Measurements from ENCODE around the gene CACNA1G.

CACNA1G gene

GRCh38 chr17:50550661-50551432, 9.7 kb upstream of the CACNA1G start:
- no peak overlapping the region for H3K4me3 ChIP-seq (ENCODE audit: low read depth, low read length)
- no peak overlapping the region for H3K27ac ChIP-seq (ENCODE audit: low read depth, low read length)
- H3K9ac ChIP-seq (ENCODE audit: low read depth, low read length) = no peak overlapping the region
- peaks cover 4% of the 10 kb centered on the region; the same call in 1 of the 2 replicates for H3K4me1 ChIP-seq (ENCODE audit: control insufficient read depth, insufficient read depth, low read length)
- H3K36me3 ChIP-seq (ENCODE audit: control insufficient read depth, insufficient read depth, low read length) = no peaks in the 10 kb centered on the region
- no peaks in the 10 kb centered on the region for H3K27me3 ChIP-seq (ENCODE audit: control insufficient read depth, insufficient read depth, low read length)
- H3K9me3 ChIP-seq (ENCODE audit: control insufficient read depth, insufficient read depth, low read length) = no peaks in the 10 kb centered on the region

- no peak overlapping the region for H3K27ac ChIP-seq (ENCODE audit: low read depth, low read length)
Observed at GRCh38 chr17:50551433-50551815, 9.1 kb upstream of the CACNA1G start.

GRCh38 chr17:50551884-50552283, 8.6 kb upstream of the CACNA1G start:
- Histone ChIP-seq H3K36me3 (ENCODE audit: control insufficient read depth, insufficient read depth, low read length) (no peaks in the 10 kb centered on the region), H3K27me3 (ENCODE audit: control insufficient read depth, insufficient read depth, low read length) (peaks cover 4% of the 10 kb centered on the region), H3K9ac (ENCODE audit: low read depth, low read length) (no peak overlapping the region), H3K4me3 (ENCODE audit: low read depth, low read length) (no peak overlapping the region), H3K27ac (ENCODE audit: low read depth, low read length) (no peak overlapping the region), H3K4me1 (ENCODE audit: control insufficient read depth, insufficient read depth, low read length) (0 out of 2 replicates have a peak, but pooled peaks cover 4% of the 10 kb centered on the region), H3K9me3 (ENCODE audit: control insufficient read depth, insufficient read depth, low read length) (no peaks in the 10 kb centered on the region)

More at GRCh38 chr17:50551433-50551815, 9.1 kb upstream of the CACNA1G start:
- H3K9me3 ChIP-seq (ENCODE audit: control insufficient read depth, insufficient read depth, low read length) = no peaks in the 10 kb centered on the region
- no peaks in the 10 kb centered on the region for H3K27me3 ChIP-seq (ENCODE audit: control insufficient read depth, insufficient read depth, low read length)
- H3K4me1 ChIP-seq (ENCODE audit: control insufficient read depth, insufficient read depth, low read length) = peaks cover 4% of the 10 kb centered on the region; the same call in 1 of the 2 replicates
- H3K9ac ChIP-seq (ENCODE audit: low read depth, low read length) = no peak overlapping the region
- no peak overlapping the region for H3K4me3 ChIP-seq (ENCODE audit: low read depth, low read length)
- H3K36me3 ChIP-seq (ENCODE audit: control insufficient read depth, insufficient read depth, low read length) = no peaks in the 10 kb centered on the region

GRCh38 chr17:50554201-50554600, 6.3 kb upstream of the CACNA1G start:
- Histone ChIP-seq H3K27me3 (ENCODE audit: control insufficient read depth, insufficient read depth, low read length) (peaks cover 27% of the 10 kb centered on the region), H3K27ac (ENCODE audit: low read depth, low read length) (no peak overlapping the region), H3K9me3 (ENCODE audit: control insufficient read depth, insufficient read depth, low read length) (no peaks in the 10 kb centered on the region), H3K4me1 (ENCODE audit: control insufficient read depth, insufficient read depth, low read length) (peaks cover 7% of the 10 kb centered on the region; the same call in 1 of the 2 replicates), H3K4me3 (ENCODE audit: low read depth, low read length) (no peak overlapping the region), H3K36me3 (ENCODE audit: control insufficient read depth, insufficient read depth, low read length) (no peaks in the 10 kb centered on the region), H3K9ac (ENCODE audit: low read depth, low read length) (no peak overlapping the region)

- Histone ChIP-seq H3K27ac (ENCODE audit: low read depth, low read length) (no peak overlapping the region), H3K9ac (ENCODE audit: low read depth, low read length) (no peak overlapping the region), H3K36me3 (ENCODE audit: control insufficient read depth, insufficient read depth, low read length) (no peaks in the 10 kb centered on the region), H3K27me3 (ENCODE audit: control insufficient read depth, insufficient read depth, low read length) (peaks cover 41% of the 10 kb centered on the region), H3K9me3 (ENCODE audit: control insufficient read depth, insufficient read depth, low read length) (no peaks in the 10 kb centered on the region), H3K4me3 (ENCODE audit: low read depth, low read length) (no peak overlapping the region), H3K4me1 (ENCODE audit: control insufficient read depth, insufficient read depth, low read length) (peaks cover 7% of the 10 kb centered on the region; the same call in 1 of the 2 replicates)
Observed at GRCh38 chr17:50556803-50557202, 3.7 kb upstream of the CACNA1G start.

- no peak overlapping the region for H3K9ac ChIP-seq (ENCODE audit: low read depth, low read length)
- peaks cover 13% of the 10 kb centered on the region for H3K4me1 ChIP-seq (ENCODE audit: control insufficient read depth, insufficient read depth, low read length)
- H3K27me3 ChIP-seq (ENCODE audit: control insufficient read depth, insufficient read depth, low read length) = peaks cover 50% of the 10 kb centered on the region
- H3K4me3 ChIP-seq (ENCODE audit: low read depth, low read length) = no peak overlapping the region
- no peaks in the 10 kb centered on the region for H3K36me3 ChIP-seq (ENCODE audit: control insufficient read depth, insufficient read depth, low read length)
- H3K27ac ChIP-seq (ENCODE audit: low read depth, low read length) = no peak overlapping the region
- H3K9me3 ChIP-seq (ENCODE audit: control insufficient read depth, insufficient read depth, low read length) = no peaks in the 10 kb centered on the region
Observed at GRCh38 chr17:50557630-50558029, 2.9 kb upstream of the CACNA1G start.

- Histone ChIP-seq H3K9ac (ENCODE audit: low read depth, low read length) (no peak overlapping the region), H3K9me3 (ENCODE audit: control insufficient read depth, insufficient read depth, low read length) (no peaks in the 10 kb centered on the region), H3K36me3 (ENCODE audit: control insufficient read depth, insufficient read depth, low read length) (no peaks in the 10 kb centered on the region), H3K4me1 (ENCODE audit: control insufficient read depth, insufficient read depth, low read length) (peaks cover 17% of the 10 kb centered on the region), H3K27ac (ENCODE audit: low read depth, low read length) (no peak overlapping the region), H3K27me3 (ENCODE audit: control insufficient read depth, insufficient read depth, low read length) (peaks cover 54% of the 10 kb centered on the region), H3K4me3 (ENCODE audit: low read depth, low read length) (no peak overlapping the region)
Observed at GRCh38 chr17:50558091-50558490, 2.4 kb upstream of the CACNA1G start.

GRCh38 chr17:50558581-50558940, 2.0 kb upstream of the CACNA1G start:
- Histone ChIP-seq H3K9ac (ENCODE audit: low read depth, low read length) (no peak overlapping the region), H3K36me3 (ENCODE audit: control insufficient read depth, insufficient read depth, low read length) (no peaks in the 10 kb centered on the region), H3K9me3 (ENCODE audit: control insufficient read depth, insufficient read depth, low read length) (no peaks in the 10 kb centered on the region), H3K27ac (ENCODE audit: low read depth, low read length) (no peak overlapping the region), H3K4me1 (ENCODE audit: control insufficient read depth, insufficient read depth, low read length) (peaks cover 22% of the 10 kb centered on the region), H3K4me3 (ENCODE audit: low read depth, low read length) (peak overlapping the region; percentile 68; the same call in 1 of the 2 replicates), H3K27me3 (ENCODE audit: control insufficient read depth, insufficient read depth, low read length) (peaks cover 59% of the 10 kb centered on the region)

- Histone ChIP-seq H3K27me3 (ENCODE audit: control insufficient read depth, insufficient read depth, low read length) (peaks cover 64% of the 10 kb centered on the region), H3K4me1 (ENCODE audit: control insufficient read depth, insufficient read depth, low read length) (peaks cover 27% of the 10 kb centered on the region), H3K36me3 (ENCODE audit: control insufficient read depth, insufficient read depth, low read length) (no peaks in the 10 kb centered on the region), H3K4me3 (ENCODE audit: low read depth, low read length) (peak overlapping the region; percentile 68), H3K9me3 (ENCODE audit: control insufficient read depth, insufficient read depth, low read length) (no peaks in the 10 kb centered on the region), H3K27ac (ENCODE audit: low read depth, low read length) (no peak overlapping the region), H3K9ac (ENCODE audit: low read depth, low read length) (no peak overlapping the region)
Observed at GRCh38 chr17:50558941-50559614, 1.4 kb upstream of the CACNA1G start.

- Histone ChIP-seq H3K9ac (ENCODE audit: low read depth, low read length) (no peak overlapping the region), H3K9me3 (ENCODE audit: control insufficient read depth, insufficient read depth, low read length) (no peaks in the 10 kb centered on the region), H3K27me3 (ENCODE audit: control insufficient read depth, insufficient read depth, low read length) (peaks cover 71% of the 10 kb centered on the region), H3K36me3 (ENCODE audit: control insufficient read depth, insufficient read depth, low read length) (no peaks in the 10 kb centered on the region), H3K4me1 (ENCODE audit: control insufficient read depth, insufficient read depth, low read length) (peaks cover 28% of the 10 kb centered on the region), H3K27ac (ENCODE audit: low read depth, low read length) (peak overlapping the region; percentile 79), H3K4me3 (ENCODE audit: low read depth, low read length) (peak overlapping the region; percentile 68)
Observed at GRCh38 chr17:50559674-50560184, 786 bp upstream of the CACNA1G start.
